ENCODE results near the gene IMPA2.
A peak's percentile ranks its signal among the peaks of the same experiment; 100 is the strongest.
"Not testable (repeated sequence)": the region's sequence is repeated elsewhere in the genome, so short reads cannot be mapped to it uniquely, and the experiment has no call there.

The IMPA2 gene

DNA sequence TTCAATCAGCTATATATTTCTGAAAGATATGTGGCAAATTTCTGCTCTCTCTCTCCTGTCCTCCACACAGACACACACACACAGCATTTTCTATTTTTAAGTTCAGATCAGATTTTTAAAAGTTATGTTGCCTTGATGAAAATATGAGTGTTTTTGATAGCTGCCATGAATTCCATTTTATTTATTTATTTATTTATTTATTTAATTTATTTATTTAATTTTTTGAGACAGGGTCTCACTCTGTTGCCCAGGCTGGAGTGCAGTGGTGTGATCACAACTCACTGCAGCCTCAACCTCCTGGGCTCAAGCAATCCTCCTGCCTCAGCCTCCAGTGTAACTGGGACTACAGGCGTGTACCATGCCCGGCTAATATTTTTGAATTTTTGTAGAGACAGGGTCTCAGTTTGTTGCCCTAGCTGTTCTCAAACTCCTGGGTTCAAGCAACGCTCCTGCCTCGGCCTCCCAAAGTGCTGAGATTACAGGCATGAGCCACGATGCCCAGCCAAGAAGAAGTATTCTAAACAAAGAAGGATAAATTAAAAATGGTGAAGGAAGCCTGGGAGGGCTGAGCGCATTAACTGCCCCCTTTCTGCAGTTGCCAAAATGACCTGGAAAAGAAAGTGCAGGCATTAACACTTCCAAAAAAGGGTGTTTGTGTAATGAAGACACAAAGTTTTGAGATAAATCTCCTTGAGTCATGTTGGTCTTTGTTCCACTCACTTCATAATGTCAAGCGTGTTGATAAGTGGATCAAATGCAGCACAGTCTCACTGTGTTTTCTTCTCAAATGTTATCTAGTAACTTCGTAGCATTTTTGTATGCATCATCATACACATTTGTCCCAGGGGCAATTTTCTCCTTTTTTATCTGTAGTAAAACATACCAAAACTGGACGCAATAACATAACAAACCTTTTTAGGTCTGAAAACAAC lies 11.1 kb upstream of the IMPA2 start:
- Histone ChIP-seq H4K20me1 (ENCODE audit: insufficient read depth, low read length, poor library complexity, severe bottlenecking) (no peaks in the 10 kb centered on the region), H2AFZ (ENCODE audit: low read length) (peak overlapping the region; percentile 60; the same call in 1 of the 2 replicates), H3K4me2 (ENCODE audit: low read depth, low read length, poor library complexity, severe bottlenecking) (no peak overlapping the region)

DNA sequence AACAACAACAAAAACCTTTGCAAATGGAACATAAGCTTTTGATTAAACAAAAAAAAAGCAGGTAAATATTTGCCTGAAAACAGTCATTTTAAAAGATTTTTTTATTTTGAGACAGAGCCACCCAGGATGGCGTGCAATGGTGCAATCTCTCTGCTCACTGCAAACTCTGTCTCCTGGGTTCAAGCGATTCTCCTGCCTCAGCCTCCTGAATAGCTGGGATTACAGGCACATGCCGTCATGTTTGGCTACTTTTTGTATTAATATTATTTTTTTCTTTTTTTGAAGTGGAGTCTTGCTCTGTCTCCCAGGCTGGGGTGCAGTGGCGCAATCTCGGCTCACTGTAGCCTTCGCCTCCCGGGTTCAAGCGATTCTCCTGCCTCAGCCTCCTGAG lies 10.5 kb upstream of the IMPA2 start:
- not testable (repeated sequence) for H3K9me3 ChIP-seq (ENCODE audit: insufficient read depth, low read depth, low read length); H3K79me2 ChIP-seq (ENCODE audit: insufficient read depth, low read length); H3K9ac ChIP-seq (ENCODE audit: low read depth, low read length, poor library complexity, severe bottlenecking); H3K36me3 ChIP-seq (ENCODE audit: insufficient read depth, low read length); H3F3A ChIP-seq (ENCODE audit: low read depth); H3K4me3 ChIP-seq (ENCODE audit: low read length, poor library complexity, severe bottlenecking); H3K4me2 ChIP-seq (ENCODE audit: low read depth, low read length, poor library complexity, severe bottlenecking); H2AFZ ChIP-seq (ENCODE audit: low read length); H3K4me1 ChIP-seq (ENCODE audit: insufficient read depth, low read length, poor library complexity, severe bottlenecking); H3K27me3 ChIP-seq (ENCODE audit: insufficient read depth, low read length, poor library complexity, severe bottlenecking); H4K20me1 ChIP-seq (ENCODE audit: insufficient read depth, low read length, poor library complexity, severe bottlenecking); H3K9me2 ChIP-seq (replicated peaks; ENCODE audit: low read depth, low read length)

More for the DNA sequence above, 11.1 kb upstream of the IMPA2 start:
- no peaks in the 10 kb centered on the region for H3K36me3 ChIP-seq (ENCODE audit: insufficient read depth, low read length)
- no peaks in the 10 kb centered on the region for H3K9me2 ChIP-seq (replicated peaks; ENCODE audit: low read depth, low read length)
- H3K27me3 ChIP-seq (ENCODE audit: insufficient read depth, low read length, poor library complexity, severe bottlenecking): no peaks in the 10 kb centered on the region
- H3K4me3 ChIP-seq (ENCODE audit: low read length, poor library complexity, severe bottlenecking): no peak overlapping the region
- H3K9me3 ChIP-seq (ENCODE audit: insufficient read depth, low read depth, low read length): no peaks in the 10 kb centered on the region
- no peaks in the 10 kb centered on the region for H3F3A ChIP-seq (ENCODE audit: low read depth)
- H3K9ac ChIP-seq (ENCODE audit: low read depth, low read length, poor library complexity, severe bottlenecking): no peak overlapping the region
- H3K4me1 ChIP-seq (ENCODE audit: insufficient read depth, low read length, poor library complexity, severe bottlenecking): peaks cover 3% of the 10 kb centered on the region
- no peak for TF ChIP-seq EZH2phosphoT487 (IDR thresholded peaks at IDR 0.05; ENCODE audit: borderline replicate concordance)
- TF ChIP-seq, protein P1, sequence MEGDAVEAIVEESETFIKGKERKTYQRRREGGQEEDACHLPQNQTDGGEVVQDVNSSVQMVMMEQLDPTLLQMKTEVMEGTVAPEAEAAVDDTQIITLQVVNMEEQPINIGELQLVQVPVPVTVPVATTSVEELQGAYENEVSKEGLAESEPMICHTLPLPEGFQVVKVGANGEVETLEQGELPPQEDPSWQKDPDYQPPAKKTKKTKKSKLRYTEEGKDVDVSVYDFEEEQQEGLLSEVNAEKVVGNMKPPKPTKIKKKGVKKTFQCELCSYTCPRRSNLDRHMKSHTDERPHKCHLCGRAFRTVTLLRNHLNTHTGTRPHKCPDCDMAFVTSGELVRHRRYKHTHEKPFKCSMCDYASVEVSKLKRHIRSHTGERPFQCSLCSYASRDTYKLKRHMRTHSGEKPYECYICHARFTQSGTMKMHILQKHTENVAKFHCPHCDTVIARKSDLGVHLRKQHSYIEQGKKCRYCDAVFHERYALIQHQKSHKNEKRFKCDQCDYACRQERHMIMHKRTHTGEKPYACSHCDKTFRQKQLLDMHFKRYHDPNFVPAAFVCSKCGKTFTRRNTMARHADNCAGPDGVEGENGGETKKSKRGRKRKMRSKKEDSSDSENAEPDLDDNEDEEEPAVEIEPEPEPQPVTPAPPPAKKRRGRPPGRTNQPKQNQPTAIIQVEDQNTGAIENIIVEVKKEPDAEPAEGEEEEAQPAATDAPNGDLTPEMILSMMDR (conservative IDR thresholded peaks at IDR 0.05; ENCODE audit: low read length): no peak
- H3K79me2 ChIP-seq (ENCODE audit: insufficient read depth, low read length): no peaks in the 10 kb centered on the region

DNA sequence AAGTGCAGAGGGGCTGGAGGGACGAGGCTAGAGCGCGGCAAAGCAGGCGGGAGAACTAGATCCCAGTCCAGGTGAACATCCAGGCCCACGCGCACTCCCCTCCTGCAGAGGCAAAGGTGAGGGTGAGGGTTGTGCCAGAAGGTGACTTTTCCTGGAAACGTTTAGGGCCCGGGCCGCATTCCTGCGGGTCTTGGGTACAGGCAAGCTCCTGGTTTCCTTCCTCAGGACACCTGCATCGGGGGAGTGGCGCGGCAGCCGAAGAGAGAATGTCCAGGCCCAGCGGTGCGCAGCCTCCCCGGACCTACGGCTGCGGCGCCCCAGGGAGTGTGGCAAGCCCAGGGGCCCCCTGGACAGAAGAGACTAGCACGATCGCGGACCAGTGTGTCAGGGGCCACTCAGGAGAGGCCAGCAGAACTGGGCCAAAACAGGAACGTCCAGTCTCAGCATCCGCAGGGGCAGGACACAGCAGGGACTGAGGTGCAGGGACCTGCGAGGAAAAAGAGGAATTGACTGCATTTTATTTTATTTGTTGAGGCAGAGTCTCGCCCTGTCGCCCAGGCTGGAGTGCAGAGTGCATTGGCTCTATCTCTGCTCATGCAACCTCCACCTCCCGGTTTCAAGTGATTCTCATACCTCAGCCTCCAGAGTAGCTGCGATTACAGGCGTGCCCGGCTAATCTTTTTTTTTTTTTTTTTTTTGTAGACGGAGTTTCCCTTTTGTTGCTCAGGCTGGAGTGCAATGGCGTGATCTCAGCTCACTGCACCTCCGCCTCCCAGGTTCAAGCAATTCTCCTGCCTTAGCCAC lies 8.7 kb upstream of the IMPA2 start:
- Histone ChIP-seq H3K9ac (ENCODE audit: low read depth, low read length, poor library complexity, severe bottlenecking) (no peak overlapping the region), H2AFZ (ENCODE audit: low read length) (no peak overlapping the region), H3K27me3 (ENCODE audit: insufficient read depth, low read length, poor library complexity, severe bottlenecking) (no peaks in the 10 kb centered on the region)

More for the DNA sequence above, 8.7 kb upstream of the IMPA2 start:
- Histone ChIP-seq H3K9me3 (ENCODE audit: insufficient read depth, low read depth, low read length) (no peaks in the 10 kb centered on the region), H3K4me2 (ENCODE audit: low read depth, low read length, poor library complexity, severe bottlenecking) (no peak overlapping the region), H3K9me2 (replicated peaks; ENCODE audit: low read depth, low read length) (no peaks in the 10 kb centered on the region), H3K4me3 (ENCODE audit: low read length, poor library complexity, severe bottlenecking) (no peak overlapping the region), H3K36me3 (ENCODE audit: insufficient read depth, low read length) (no peaks in the 10 kb centered on the region), H3K79me2 (ENCODE audit: insufficient read depth, low read length) (no peaks in the 10 kb centered on the region), H4K20me1 (ENCODE audit: insufficient read depth, low read length, poor library complexity, severe bottlenecking) (no peaks in the 10 kb centered on the region), H3F3A (ENCODE audit: low read depth) (no peaks in the 10 kb centered on the region), H3K4me1 (ENCODE audit: insufficient read depth, low read length, poor library complexity, severe bottlenecking) (peaks cover 3% of the 10 kb centered on the region)
- no peak for TF ChIP-seq EZH2phosphoT487 (IDR thresholded peaks at IDR 0.05; ENCODE audit: borderline replicate concordance)
- TF ChIP-seq, protein P1 (conservative IDR thresholded peaks at IDR 0.05; ENCODE audit: low read length): no peak
